NOMO-1 (cell line): Measurements from ENCODE around the gene MUC5B.
A peak's percentile ranks its signal among the peaks of the same experiment; 100 is the strongest.
"Not testable (repeated sequence)": the region's sequence is repeated elsewhere in the genome, so short reads cannot be mapped to it uniquely, and the experiment has no call there.

ENCODE experiments used
- DNase-seq, 2 experiments: peaks; one replicate each; lab custom pipeline; 2025; ENCODE audit not compliant: unreplicated experiment in 2 of 2; lab: John Stamatoyannopoulos, UW

The MUC5B gene

GRCh38 chr11:1201395-1202153 lies 21.3 kb upstream of the MUC5B start:
- no peak for DNase-seq

GRCh38 chr11:1202154-1202775 lies 20.6 kb upstream of the MUC5B start:
- no peak for DNase-seq

GRCh38 chr11:1202776-1203504 lies 19.9 kb upstream of the MUC5B start:
- DNase-seq, result peak; percentile 15 to 19

- no peak for DNase-seq
Observed at GRCh38 chr11:1203505-1204271, 19.2 kb upstream of the MUC5B start.

GRCh38 chr11:1204381-1205101 lies 18.3 kb upstream of the MUC5B start:
- no peak for DNase-seq

- no peak for DNase-seq
Observed at GRCh38 chr11:1205121-1205986, 17.5 kb upstream of the MUC5B start.

GRCh38 chr11:1205987-1206331 lies 16.9 kb upstream of the MUC5B start:
- DNase-seq, result no peak

GRCh38 chr11:1206391-1207271 lies 16.2 kb upstream of the MUC5B start:
- no peak for DNase-seq

- no peak for DNase-seq
Observed at GRCh38 chr11:1207401-1208143, 15.3 kb upstream of the MUC5B start.

GRCh38 chr11:1208144-1208393 lies 14.8 kb upstream of the MUC5B start:
- no peak for DNase-seq

- DNase-seq, result no peak
Observed at GRCh38 chr11:1208394-1209261, 14.2 kb upstream of the MUC5B start.

GRCh38 chr11:1209371-1210057 lies 13.4 kb upstream of the MUC5B start:
- DNase-seq, result no peak

GRCh38 chr11:1211838-1212237 lies 11.0 kb upstream of the MUC5B start:
- DNase-seq, result no peak

- not testable (repeated sequence) for DNase-seq
Observed at GRCh38 chr11:1215826-1216225, 7.0 kb upstream of the MUC5B start.

- no peak for DNase-seq
Observed at GRCh38 chr11:1217151-1217550, 5.7 kb upstream of the MUC5B start.

- DNase-seq, result no peak
Observed at GRCh38 chr11:1218256-1218787, 4.5 kb upstream of the MUC5B start.
